Neural crest cell (in vitro differentiated cells): ENCODE measurements around the gene HPSE. TPM values are rescaled to one million over a fixed set of nuclear protein-coding genes. Genes with fewer than 3 reads are reported as not detected.

Experiments
- DNase-seq: peaks from one replicate; pipeline ENCODE4 v3.0.0; 2021; ENCODE audit warnings: low read depth, mixed read lengths, low spot score
- H3K27ac Mint-ChIP-seq: one replicate; pipeline ENCODE4 v1.8.0; 2021; ENCODE audit warnings: mild to moderate bottlenecking, mixed read lengths; ENCODE audit not compliant: unreplicated experiment
- H3K27me3 Mint-ChIP-seq: 2 replicates; pipeline ENCODE4 v1.8.0; 2021; ENCODE audit warnings: low read depth, mild to moderate bottlenecking, mixed read lengths
- H3K36me3 Mint-ChIP-seq: 2 replicates; pipeline ENCODE4 v1.8.0; 2021; ENCODE audit warnings: low read depth, mild to moderate bottlenecking, mixed read lengths
- H3K4me1 Mint-ChIP-seq: 2 replicates; pipeline ENCODE4 v1.8.0; 2021; ENCODE audit warnings: mixed read lengths
- H3K4me3 Mint-ChIP-seq: one replicate; pipeline ENCODE4 v1.8.0; 2021; ENCODE audit warnings: mild to moderate bottlenecking, mixed read lengths
- H3K9me3 Mint-ChIP-seq: 2 replicates; pipeline ENCODE4 v1.8.0; 2021; ENCODE audit warnings: mixed read lengths
- total RNA-seq: library from RNA; stranded (reverse); gene quantifications from 2 replicates; pipeline ENCODE4 v1.2.1, GENCODE V29; 2021
- TF ChIP-seq, protein P1 (sequence below): fragments of 200-600 bp; sonication (generic); conservative IDR thresholded peaks from 2 replicates; pipeline ENCODE4 v1.5.0; 2021; ENCODE audit warnings: antibody characterized with exemption, mild to moderate bottlenecking

Gene HPSE
- total RNA-seq, 1 donor from 2014 or later, result 0.30 TPM

GRCh38 chr4:83269256-83269655 is 65.4 kb downstream of the HPSE start:
- Mint-ChIP-seq H3K4me1 (no peaks in the 10 kb centered on the region), H3K27me3 (no peaks in the 10 kb centered on the region), H3K27ac (no peak overlapping the region), H3K36me3 (no peaks in the 10 kb centered on the region), H3K4me3 (no peak overlapping the region), H3K9me3 (no peaks in the 10 kb centered on the region)
- DNase-seq, result no peak
- TF ChIP-seq, protein P1, sequence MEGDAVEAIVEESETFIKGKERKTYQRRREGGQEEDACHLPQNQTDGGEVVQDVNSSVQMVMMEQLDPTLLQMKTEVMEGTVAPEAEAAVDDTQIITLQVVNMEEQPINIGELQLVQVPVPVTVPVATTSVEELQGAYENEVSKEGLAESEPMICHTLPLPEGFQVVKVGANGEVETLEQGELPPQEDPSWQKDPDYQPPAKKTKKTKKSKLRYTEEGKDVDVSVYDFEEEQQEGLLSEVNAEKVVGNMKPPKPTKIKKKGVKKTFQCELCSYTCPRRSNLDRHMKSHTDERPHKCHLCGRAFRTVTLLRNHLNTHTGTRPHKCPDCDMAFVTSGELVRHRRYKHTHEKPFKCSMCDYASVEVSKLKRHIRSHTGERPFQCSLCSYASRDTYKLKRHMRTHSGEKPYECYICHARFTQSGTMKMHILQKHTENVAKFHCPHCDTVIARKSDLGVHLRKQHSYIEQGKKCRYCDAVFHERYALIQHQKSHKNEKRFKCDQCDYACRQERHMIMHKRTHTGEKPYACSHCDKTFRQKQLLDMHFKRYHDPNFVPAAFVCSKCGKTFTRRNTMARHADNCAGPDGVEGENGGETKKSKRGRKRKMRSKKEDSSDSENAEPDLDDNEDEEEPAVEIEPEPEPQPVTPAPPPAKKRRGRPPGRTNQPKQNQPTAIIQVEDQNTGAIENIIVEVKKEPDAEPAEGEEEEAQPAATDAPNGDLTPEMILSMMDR, result no peak

DNA sequence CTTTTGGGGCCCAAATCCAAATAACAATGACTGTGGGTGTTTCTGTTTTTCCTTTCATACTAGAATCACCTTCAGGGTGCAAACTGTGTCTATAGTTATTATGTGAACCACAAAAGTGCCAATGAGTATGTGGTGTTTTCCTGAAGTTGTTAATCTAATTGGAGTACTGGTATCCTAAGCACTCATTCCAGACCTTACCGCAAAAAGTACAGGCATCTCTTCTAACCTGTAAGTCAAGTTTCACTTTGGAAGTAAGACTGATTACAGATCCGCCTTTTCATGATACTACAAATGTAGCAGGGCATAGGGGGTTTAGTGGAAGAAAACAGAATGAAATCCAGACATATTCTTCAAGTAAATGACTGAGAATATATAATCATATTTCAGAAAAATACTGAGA is 66.2 kb downstream of the HPSE start:
- DNase-seq, result no peak
- Mint-ChIP-seq H3K9me3 (no peaks in the 10 kb centered on the region), H3K27me3 (no peaks in the 10 kb centered on the region), H3K4me3 (no peak overlapping the region), H3K36me3 (no peaks in the 10 kb centered on the region), H3K27ac (no peak overlapping the region), H3K4me1 (no peaks in the 10 kb centered on the region)
- TF ChIP-seq, protein P1, result no peak

DNA sequence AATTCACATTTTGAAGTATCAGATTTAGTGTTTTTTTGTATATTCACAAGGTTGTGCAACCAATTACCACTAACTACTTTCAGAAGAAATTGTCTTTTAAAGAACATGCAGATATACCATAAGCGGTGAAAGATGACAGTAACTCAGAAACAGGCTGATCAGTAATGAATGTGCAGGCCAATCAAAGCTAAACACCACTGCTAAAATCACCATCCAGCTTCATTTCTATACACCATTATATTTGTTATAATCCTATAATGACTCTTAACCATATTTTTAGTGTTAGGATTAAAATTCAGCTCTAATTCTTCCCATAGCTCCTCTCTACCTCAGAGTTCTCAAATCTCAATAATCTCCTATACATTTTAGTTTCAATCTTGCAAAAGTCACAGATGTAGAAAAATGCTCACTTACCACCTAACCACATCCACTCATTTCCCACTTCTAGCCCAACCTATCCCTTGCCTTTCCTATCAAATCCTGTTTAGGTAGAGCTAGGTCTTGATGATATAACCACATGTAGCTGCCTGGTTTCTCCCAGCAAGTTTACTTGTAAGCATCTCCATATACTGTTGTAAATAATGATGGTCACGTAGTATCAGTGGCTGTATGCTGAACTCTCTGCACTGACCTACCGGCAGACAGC is 66.7 kb downstream of the HPSE start:
- H3K9me3 Mint-ChIP-seq, result no peaks in the 10 kb centered on the region
- no peaks in the 10 kb centered on the region for H3K27me3 Mint-ChIP-seq
- H3K4me3 Mint-ChIP-seq, result no peak overlapping the region
- H3K27ac Mint-ChIP-seq, result no peak overlapping the region
- H3K36me3 Mint-ChIP-seq, result no peaks in the 10 kb centered on the region
- TF ChIP-seq, protein P1, result no peak
- H3K4me1 Mint-ChIP-seq, result no peaks in the 10 kb centered on the region
- DNase-seq, result no peak

DNA sequence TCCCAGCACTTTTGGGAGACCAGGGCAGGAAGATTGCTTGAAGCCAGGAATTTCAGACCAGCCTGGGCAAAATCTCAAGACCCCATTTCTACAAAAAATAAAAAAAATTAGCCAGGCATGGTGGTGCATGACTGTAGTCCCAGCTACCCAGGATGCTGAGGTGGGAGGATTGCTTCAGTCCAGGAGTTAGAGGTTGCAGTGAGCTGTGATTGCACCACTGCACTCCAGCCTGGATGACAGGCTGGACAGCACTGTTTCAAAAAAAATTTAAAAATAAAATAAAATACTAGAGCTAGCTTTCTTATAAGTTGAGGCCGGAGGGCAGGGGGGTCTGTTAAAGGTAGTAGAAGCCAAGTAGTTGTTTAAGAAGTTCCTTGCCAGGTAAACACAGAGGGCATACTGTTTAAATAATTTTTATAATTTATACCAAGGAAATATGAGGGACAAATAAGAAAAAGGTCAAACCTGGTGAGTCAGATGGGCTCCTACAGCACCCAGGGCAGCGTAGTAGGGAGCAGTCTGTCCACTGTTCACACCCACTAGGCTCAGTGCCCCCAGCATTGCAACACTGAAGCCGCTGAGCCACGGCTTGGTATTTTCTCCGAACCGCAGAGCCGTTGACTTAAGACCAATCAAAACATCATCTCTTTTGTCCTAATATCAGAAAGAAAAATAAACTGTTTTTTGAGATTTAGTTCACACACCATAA is 67.4 kb downstream of the HPSE start:
- TF ChIP-seq, protein P1, result no peak
- Mint-ChIP-seq H3K4me3 (no peak overlapping the region), H3K9me3 (no peaks in the 10 kb centered on the region), H3K27ac (no peak overlapping the region), H3K4me1 (no peaks in the 10 kb centered on the region), H3K27me3 (no peaks in the 10 kb centered on the region), H3K36me3 (no peaks in the 10 kb centered on the region)
- no peak for DNase-seq

- H3K36me3 Mint-ChIP-seq, result no peaks in the 10 kb centered on the region
- no peaks in the 10 kb centered on the region for H3K27me3 Mint-ChIP-seq
- H3K27ac Mint-ChIP-seq, result no peak overlapping the region
These were observed 68.0 kb downstream of the HPSE start for GRCh38 chr4:83266689-83267088.

More at GRCh38 chr4:83266689-83267088, 68.0 kb downstream of the HPSE start:
- H3K9me3 Mint-ChIP-seq, result no peaks in the 10 kb centered on the region
- TF ChIP-seq, protein P1, result no peak
- no peak for DNase-seq
- H3K4me1 Mint-ChIP-seq, result no peaks in the 10 kb centered on the region
- H3K4me3 Mint-ChIP-seq, result no peak overlapping the region
